ENCODE data around the gene PLAAT2.
"Not testable (repeated sequence)": the region's sequence is repeated elsewhere in the genome, so short reads cannot be mapped to it uniquely, and the experiment has no call there.

Gene PLAAT2

GRCh38 chr11:63554877-63555223, 8.3 kb downstream of the PLAAT2 start:
- no peak for DNase-seq (ENCODE audit: low read depth)
- TF ChIP-seq, protein P1, sequence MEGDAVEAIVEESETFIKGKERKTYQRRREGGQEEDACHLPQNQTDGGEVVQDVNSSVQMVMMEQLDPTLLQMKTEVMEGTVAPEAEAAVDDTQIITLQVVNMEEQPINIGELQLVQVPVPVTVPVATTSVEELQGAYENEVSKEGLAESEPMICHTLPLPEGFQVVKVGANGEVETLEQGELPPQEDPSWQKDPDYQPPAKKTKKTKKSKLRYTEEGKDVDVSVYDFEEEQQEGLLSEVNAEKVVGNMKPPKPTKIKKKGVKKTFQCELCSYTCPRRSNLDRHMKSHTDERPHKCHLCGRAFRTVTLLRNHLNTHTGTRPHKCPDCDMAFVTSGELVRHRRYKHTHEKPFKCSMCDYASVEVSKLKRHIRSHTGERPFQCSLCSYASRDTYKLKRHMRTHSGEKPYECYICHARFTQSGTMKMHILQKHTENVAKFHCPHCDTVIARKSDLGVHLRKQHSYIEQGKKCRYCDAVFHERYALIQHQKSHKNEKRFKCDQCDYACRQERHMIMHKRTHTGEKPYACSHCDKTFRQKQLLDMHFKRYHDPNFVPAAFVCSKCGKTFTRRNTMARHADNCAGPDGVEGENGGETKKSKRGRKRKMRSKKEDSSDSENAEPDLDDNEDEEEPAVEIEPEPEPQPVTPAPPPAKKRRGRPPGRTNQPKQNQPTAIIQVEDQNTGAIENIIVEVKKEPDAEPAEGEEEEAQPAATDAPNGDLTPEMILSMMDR (IDR thresholded peaks at IDR 0.05; ENCODE audit: low read depth, low read length, missing control alignments): no peak
- no peak overlapping the region for H3K4me3 ChIP-seq (ENCODE audit: low read depth, low read length)
- in situ Hi-C loops (cut with HindIII; ENCODE audit: low sequenced_read_pairs): loop anchor here (5.0 kb wide), 1 partner anchor 37 kb away; no protein-coding TSS in a partner anchor

DNA sequence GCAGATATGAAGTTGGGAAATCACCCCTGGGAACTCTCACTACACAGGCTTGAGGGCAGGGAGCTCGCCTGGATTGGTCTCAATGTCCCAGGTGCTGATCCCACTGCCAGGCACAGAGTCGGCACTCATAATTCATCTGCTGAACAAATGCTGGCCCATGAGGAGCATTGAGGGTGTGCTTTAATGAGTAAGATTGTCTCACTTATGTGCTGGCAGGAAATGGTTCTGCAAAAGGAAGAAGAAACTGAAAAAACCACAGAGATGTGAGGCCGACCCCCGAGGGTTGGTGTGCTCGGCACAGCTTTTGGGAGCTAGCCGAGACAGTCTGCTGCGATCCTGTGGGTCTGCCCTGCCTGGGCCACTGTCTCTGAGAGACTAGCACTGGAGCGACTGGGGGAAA, 9.4 kb downstream of the PLAAT2 start:
- H3K4me3 ChIP-seq (ENCODE audit: low read depth, low read length): no peak overlapping the region
- DNase-seq (ENCODE audit: low read depth): no peak
- TF ChIP-seq, protein P1 (IDR thresholded peaks at IDR 0.05; ENCODE audit: low read depth, low read length, missing control alignments): no peak
- in situ Hi-C loops (cut with HindIII; ENCODE audit: low sequenced_read_pairs): loop anchor here (5.0 kb wide), 1 partner anchor 39 kb away; no protein-coding TSS in a partner anchor

GRCh38 chr11:63552921-63553320, 10.3 kb downstream of the PLAAT2 start:
- DNase-seq (ENCODE audit: low read depth): no peak
- TF ChIP-seq, protein P1 (IDR thresholded peaks at IDR 0.05; ENCODE audit: low read depth, low read length, missing control alignments): no peak
- H3K4me3 ChIP-seq (ENCODE audit: low read depth, low read length): no peak overlapping the region
- in situ Hi-C loops (cut with HindIII; ENCODE audit: low sequenced_read_pairs): loop anchor here (5.0 kb wide), 1 partner anchor 39 kb away; no protein-coding TSS in a partner anchor

DNA sequence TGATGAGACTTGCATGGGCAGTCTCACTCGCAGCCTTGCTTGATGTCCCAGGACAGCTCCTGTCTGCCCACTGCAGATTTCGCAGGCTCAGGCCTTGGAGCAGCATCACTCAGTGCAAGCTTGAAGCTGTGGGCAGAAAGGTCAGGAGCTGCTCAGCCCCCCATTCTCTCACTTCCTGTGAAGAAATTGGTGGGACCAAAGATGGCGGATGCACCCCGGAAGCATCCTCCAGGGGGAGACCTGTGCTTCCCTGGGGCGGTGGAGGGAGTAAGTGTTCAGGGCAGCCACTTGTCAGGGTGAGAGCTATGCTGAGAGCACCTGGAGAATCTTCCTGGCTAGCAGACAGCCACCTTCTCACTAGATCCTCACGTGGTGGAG, 11.3 kb downstream of the PLAAT2 start:
- DNase-seq (ENCODE audit: low read depth): no peak
- in situ Hi-C loops (cut with HindIII; ENCODE audit: low sequenced_read_pairs): loop anchor here (5.0 kb wide), 1 partner anchor 40 kb away; no protein-coding TSS in a partner anchor
- TF ChIP-seq, protein P1 (IDR thresholded peaks at IDR 0.05; ENCODE audit: low read depth, low read length, missing control alignments): no peak
- H3K4me3 ChIP-seq (ENCODE audit: low read depth, low read length): no peak overlapping the region

- in situ Hi-C loops (cut with HindIII; ENCODE audit: low sequenced_read_pairs): loop anchor here (5.0 kb wide), 1 partner anchor 41 kb away; no protein-coding TSS in a partner anchor
- no peak for DNase-seq (ENCODE audit: low read depth)
- TF ChIP-seq, protein P1 (IDR thresholded peaks at IDR 0.05; ENCODE audit: low read depth, low read length, missing control alignments): no peak
- no peak overlapping the region for H3K4me3 ChIP-seq (ENCODE audit: low read depth, low read length)
Measured at GRCh38 chr11:63551091-63551888, 11.9 kb downstream of the PLAAT2 start.

GRCh38 chr11:63550156-63550700, 13.0 kb downstream of the PLAAT2 start:
- not testable (repeated sequence) for DNase-seq (ENCODE audit: low read depth)

DNA sequence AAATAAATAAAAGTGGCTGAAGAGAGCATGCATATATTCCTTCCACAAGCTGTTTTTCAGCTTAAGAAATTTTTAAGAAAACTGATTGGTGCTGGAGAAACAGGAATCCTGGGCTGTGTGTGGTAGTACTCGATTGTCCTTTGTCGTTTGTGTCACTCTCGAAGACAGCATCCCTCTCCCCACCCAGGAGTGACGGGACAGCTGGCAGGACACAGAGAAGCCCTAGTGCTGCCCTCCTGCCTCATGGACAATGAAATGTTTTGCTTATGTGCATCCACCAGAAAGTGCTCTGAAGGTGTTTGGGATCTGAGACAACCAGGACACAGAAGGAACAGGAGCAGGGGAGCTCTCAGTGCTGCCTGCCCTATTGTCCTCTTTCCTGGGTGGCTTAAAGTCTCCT, 13.8 kb downstream of the PLAAT2 start:
- no peak overlapping the region for H3K4me3 ChIP-seq (ENCODE audit: low read depth, low read length)
- no peak for DNase-seq (ENCODE audit: low read depth)
- TF ChIP-seq, protein P1 (IDR thresholded peaks at IDR 0.05; ENCODE audit: low read depth, low read length, missing control alignments): no peak
- in situ Hi-C loops (cut with HindIII; ENCODE audit: low sequenced_read_pairs): no loop called here

More at GRCh38 chr11:63550156-63550700, 13.0 kb downstream of the PLAAT2 start:
- H3K4me3 ChIP-seq (ENCODE audit: low read depth, low read length): not testable (repeated sequence)
- in situ Hi-C loops (cut with HindIII; ENCODE audit: low sequenced_read_pairs): loop anchor here (5.0 kb wide), 1 partner anchor 42 kb away; no protein-coding TSS in a partner anchor
